Activated effector memory CD4-positive, alpha-beta T cell treated with anti-CD3 and anti-CD28 coated beads, Interleukin-2, amount 50 U/mL, for 16 hours (primary cell): ENCODE measurements around the gene SMOC1.

ENCODE experiments used
- DNase-seq: peaks from one replicate; pipeline ENCODE4 v3.0.0-alpha.2; 2020

The SMOC1 gene

DNA sequence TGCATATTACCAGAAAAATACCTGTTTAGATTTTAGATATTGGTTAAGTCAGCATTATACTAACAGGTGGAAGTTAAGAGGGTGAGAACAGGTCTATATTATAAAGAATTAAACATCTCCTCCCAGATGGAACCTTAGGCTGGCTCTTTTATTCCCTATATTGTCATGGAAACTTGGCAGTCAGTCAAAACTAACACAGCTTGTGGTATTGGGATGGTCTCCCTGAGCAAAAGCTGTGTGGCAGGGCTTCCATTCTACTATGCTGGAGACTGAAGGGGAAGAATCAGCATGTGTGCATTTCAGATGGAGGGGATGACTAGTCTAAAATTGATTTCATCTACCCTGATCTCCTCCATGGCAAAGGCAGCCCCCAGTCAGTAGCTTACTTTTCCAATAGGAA, 66.7 kb downstream of the SMOC1 start:
- DNase-seq: no peak

GRCh38 chr14:69948351-69948750, 69.1 kb downstream of the SMOC1 start:
- DNase-seq: no peak

DNA sequence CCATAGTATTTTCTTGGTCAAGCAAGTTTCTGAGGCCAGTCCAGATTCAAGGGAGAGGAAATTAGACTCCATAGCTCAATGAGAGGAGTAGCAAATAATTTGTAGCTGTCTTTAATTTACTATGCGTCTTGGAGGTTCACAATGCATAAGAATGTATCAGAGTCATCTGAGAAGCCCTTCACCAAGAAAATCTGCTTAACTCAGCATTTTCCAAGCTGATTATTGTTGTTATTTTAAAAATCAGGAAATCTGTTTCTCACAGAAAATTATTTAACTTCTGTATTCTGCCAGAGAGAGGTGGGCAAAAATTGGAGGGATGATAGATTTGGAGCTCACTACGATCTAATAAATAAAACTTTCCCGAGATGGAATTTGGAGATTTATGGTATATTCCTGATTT, 72.0 kb downstream of the SMOC1 start:
- no peak for DNase-seq

- no peak for DNase-seq
Measured at GRCh38 chr14:69951935-69952334, 72.7 kb downstream of the SMOC1 start.

GRCh38 chr14:69953266-69953915, 74.2 kb downstream of the SMOC1 start:
- DNase-seq: no peak

GRCh38 chr14:69955855-69956845, 76.9 kb downstream of the SMOC1 start:
- no peak for DNase-seq

DNA sequence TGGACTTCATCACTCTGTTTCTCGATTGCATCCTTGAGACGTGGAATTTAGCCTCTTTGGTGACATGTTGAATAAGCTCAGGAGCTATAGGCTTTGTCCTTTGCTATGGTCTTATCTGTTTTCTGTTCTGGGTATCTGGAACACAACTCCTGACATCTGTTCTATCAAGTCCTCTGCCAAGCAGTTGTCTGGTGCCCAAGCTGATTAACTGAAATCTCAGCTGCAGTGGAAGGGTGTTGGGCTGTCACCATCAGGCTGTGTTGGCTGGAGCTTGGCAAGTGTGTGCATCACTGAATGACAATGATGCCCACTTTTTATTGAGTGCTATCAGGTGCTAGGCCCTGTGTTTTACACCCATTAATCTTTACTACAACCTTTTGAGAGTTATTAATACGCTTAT, 77.8 kb downstream of the SMOC1 start:
- DNase-seq: no peak

DNA sequence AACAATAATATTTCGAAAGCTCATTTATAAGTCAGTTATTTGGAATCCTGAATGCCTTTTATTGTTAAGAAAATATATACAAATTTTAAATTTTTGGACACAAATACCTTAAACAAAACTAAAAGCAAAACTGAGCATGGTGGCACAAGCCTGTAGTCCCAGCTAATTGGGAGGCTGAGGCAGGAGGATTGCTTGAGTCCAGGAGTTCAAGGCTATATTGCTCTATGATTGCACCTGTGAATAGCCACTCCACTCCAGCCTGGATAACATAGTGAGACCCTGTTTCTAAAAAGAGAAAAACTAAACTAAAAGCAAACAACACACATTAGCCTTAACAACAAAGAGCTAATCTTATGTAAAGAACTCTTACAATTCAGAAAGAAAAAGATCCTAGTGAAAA, 78.8 kb downstream of the SMOC1 start:
- no peak for DNase-seq

GRCh38 chr14:69959136-69959535, 79.9 kb downstream of the SMOC1 start:
- no peak for DNase-seq

DNA sequence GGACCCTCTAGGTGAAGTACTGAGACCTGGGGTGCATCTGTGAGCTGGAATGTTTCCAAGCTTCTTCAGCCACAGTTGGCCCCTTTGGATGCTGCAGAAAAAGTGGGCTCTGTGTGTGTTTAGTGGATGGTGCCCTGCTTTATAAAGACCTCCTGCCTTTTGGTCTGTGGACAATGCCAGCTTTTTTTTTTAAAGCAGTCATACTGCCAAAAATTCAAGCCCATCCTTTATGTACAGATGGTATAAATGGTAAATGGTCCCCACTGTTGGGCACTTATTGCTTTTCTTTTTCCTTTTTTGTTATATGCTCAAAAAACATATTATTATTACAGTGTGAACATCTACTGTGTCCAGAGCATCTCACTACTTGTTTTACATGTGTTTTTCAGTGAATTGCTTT, 81.1 kb downstream of the SMOC1 start:
- no peak for DNase-seq

GRCh38 chr14:69963966-69964365, 84.8 kb downstream of the SMOC1 start:
- no peak for DNase-seq

DNA sequence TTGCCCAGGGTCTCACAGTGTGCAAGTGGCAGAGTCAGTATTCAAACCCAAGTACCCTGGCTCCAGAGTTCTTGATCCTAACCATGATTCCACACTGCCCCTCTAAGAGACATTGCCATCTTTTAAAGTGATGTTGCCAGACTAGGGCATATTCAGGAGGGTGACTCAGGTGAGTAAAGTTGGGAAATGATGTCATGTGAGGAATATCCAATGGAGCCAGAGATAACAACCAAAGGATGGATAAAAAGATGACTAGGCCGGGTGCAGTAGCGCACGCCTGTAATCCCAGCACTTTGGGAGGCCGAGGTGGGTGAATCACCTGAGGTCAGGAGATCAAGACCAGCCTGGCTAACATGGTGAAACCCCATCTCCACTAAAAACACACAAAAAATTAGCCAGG, 85.6 kb downstream of the SMOC1 start:
- no peak for DNase-seq

- DNase-seq: no peak
Measured at GRCh38 chr14:69968132-69968531, 88.9 kb downstream of the SMOC1 start.

DNA sequence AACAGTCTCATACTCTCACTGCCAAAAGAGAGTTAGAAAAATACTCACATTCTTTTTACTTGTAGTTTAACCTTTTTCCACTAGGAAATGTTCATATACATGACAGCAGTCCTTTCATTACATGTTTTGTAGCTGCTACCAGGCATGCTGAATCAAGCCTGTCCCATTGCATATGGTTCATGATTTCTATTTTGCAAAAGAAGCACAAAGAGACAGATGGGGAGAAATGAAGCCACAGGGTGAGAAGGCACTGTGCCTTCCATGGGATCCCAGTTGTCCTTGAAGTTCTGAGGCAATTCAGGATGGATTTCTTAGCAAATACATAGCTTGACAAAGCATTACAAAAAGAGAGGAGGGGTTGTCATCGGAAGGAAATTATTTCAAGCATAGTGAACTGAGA, 89.5 kb downstream of the SMOC1 start:
- no peak for DNase-seq

GRCh38 chr14:69972755-69973154, 93.5 kb downstream of the SMOC1 start:
- DNase-seq: no peak

- DNase-seq: no peak
Measured at GRCh38 chr14:69973846-69974245, 94.6 kb downstream of the SMOC1 start.

DNA sequence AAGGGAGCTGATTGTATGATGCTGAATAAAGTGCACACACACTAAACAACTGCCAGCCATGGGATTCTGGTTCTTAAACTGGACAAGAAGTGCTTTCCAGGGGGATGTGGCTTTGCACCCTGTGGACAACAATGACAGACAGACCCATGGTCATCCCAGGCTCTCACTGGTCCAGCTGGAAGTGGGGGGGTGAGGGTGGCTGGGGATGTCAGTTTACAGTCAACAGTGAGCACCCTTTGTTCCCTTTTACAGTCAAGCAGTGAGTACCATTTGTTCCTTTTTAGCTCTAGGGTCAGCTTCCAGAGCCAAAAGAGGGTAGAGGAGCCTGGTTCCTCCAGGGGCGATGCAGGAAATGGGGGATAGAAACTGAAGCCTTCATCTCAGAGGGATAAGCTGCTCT, 100.7 kb downstream of the SMOC1 start:
- no peak for DNase-seq

- DNase-seq: no peak
Measured at GRCh38 chr14:69980457-69981425, 101.5 kb downstream of the SMOC1 start.

DNA sequence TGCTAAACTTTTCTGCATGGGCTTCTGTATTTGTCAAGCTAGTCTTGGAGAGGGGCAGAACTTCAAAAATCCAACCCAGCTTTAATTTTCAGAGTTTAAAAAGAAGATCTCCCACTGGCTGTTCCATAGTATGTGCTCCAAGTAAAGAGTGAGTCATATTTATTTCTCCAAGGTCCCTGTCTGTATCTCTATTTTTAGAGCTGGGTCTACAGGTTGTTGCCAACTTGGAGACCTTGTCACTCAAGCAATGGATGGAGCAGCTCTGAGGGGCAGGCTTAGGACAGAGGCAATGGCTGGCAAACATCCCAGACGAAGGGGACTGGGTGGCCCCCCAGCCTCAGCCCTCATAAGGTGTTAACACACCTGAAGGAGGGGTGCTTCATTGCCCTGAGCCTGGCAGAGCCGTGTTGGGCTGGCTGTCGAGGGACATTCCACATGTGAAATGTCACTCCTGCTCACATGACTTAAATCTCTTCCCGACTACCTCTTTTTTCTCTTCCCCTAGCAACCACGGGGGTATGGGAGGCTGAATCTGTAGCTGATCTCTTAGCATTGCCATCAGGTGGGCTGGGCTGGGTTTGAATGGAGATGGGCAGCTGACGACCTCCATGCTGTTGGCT, 103.1 kb downstream of the SMOC1 start:
- no peak for DNase-seq

- DNase-seq: no peak
Measured at GRCh38 chr14:69982886-69983285, 103.7 kb downstream of the SMOC1 start.

GRCh38 chr14:69983317-69983716, 104.1 kb downstream of the SMOC1 start:
- DNase-seq: no peak

GRCh38 chr14:69985463-69985862, 106.2 kb downstream of the SMOC1 start:
- no peak for DNase-seq

DNA sequence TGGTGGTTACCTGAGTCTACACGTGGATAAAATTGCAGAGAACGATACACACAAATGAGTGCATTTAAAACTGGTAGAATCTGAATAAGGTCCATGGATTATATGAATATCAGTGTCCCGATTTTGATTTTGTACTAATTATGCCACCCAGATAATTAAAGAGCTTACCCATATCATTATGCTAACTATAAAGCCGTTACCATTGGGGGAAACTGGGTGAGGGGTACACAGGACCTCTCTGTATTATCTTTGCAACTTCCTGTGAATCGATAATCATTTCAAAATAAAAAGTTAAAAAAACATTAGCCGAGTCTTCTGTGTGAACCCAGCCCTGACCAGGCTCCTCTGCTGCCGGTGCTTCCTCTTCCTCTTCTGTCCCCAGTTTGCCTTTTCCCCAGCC, 107.1 kb downstream of the SMOC1 start:
- DNase-seq: no peak
